AG10803 (cell line): ENCODE results near the gene AIDA.

Source experiments
- DNase-seq: peaks from one replicate; pipeline ENCODE4 v3.0.0; 2010; ENCODE audit warnings: low read depth
- H3K4me3 ChIP-seq: 2 replicates; pipeline ENCODE4 v1.5.1; 2011; ENCODE audit warnings: mild to moderate bottlenecking, low read length, control low read depth
- TF ChIP-seq, protein P1 (sequence below): conservative IDR thresholded peaks from 2 replicates; pipeline ENCODE4 v1.5.1; 2011; ENCODE audit warnings: mild to moderate bottlenecking, low read length, control low read depth, inconsistent platforms

Gene AIDA

DNA sequence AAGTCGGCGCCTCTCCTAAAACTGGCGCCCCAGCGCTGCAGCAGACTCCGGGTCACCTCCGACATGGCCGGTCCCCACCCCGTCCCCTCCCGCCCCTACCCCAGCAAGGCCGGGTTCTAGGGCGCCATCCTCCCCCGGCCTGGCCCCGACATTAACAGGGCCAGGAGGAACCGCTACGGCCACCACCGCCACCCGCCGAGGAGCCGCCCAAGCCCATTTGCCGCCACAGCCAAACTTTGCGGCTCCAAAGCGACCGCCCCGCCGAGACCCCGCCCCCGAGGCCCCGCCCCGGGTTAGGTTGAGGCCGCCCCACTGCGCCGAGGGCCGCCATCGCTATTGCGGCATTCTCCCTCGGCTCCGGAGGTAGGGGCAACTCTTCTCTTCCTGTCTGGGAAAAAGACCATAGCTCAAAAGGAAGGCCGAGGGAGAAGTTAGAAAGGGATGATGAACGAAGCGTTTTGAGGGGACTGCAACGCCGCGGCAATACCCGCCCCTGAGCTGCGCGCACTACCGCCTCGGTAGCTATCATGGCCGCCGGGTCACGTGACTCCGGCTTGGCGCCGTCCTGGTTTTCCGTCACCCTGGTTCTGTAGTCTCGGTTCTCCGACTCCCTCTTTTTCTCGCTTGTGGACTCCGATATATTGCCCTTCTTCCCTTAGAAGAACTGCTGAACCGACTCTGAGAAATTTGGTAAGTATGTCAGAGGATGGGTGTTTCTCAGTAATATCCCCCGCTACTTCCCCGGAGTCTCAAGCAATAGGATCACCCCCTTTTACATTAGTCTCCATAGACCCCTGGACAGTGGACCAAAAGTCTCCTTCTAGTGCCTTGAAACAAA, at the start of gene AIDA, which contains the start of gene BROX:
Gene AIDA, minus strand, starts transcription at position 239 of the 838 bp plus-strand sequence. Its CDS starts 174 bp downstream, at position 65.
Gene BROX, plus strand, starts transcription at position 312 of the 838 bp plus-strand sequence. CDS start 3,136 bp downstream, outside the sequence.
- peak within 1 kb of the TSS; percentile 79 for H3K4me3 ChIP-seq
- TF ChIP-seq, protein P1, sequence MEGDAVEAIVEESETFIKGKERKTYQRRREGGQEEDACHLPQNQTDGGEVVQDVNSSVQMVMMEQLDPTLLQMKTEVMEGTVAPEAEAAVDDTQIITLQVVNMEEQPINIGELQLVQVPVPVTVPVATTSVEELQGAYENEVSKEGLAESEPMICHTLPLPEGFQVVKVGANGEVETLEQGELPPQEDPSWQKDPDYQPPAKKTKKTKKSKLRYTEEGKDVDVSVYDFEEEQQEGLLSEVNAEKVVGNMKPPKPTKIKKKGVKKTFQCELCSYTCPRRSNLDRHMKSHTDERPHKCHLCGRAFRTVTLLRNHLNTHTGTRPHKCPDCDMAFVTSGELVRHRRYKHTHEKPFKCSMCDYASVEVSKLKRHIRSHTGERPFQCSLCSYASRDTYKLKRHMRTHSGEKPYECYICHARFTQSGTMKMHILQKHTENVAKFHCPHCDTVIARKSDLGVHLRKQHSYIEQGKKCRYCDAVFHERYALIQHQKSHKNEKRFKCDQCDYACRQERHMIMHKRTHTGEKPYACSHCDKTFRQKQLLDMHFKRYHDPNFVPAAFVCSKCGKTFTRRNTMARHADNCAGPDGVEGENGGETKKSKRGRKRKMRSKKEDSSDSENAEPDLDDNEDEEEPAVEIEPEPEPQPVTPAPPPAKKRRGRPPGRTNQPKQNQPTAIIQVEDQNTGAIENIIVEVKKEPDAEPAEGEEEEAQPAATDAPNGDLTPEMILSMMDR: no peak
- DNase-seq: peak; percentile 81

DNA sequence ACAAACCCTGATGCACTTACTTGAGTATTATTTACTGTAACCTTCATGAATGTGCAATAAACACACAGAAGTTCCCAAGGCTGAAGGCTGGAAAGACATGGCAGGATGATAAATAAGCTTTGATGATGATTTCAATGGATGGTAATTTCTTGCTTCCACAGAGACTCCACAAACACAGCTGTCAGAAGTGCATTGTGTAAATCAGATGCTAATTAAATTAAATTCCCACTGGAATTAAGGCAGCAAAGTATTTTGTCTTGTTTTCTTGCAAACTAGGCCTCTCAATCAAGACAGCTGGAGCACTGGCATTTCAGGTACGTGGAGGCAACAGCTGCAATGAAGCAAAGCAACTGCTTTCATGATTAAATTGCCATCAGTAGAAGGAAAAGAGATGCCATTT, 48.8 kb upstream of the AIDA start:
- TF ChIP-seq, protein P1: no peak

GRCh38 chr1:222759451-222760035, 47.3 kb upstream of the AIDA start:
- TF ChIP-seq, protein P1: no peak
- H3K4me3 ChIP-seq: no peak overlapping the region
- no peak for DNase-seq

More for the DNA sequence above, 48.8 kb upstream of the AIDA start:
- no peak overlapping the region for H3K4me3 ChIP-seq
- no peak for DNase-seq

- TF ChIP-seq, protein P1: no peak
- no peak for DNase-seq
- no peak overlapping the region for H3K4me3 ChIP-seq
Measured at GRCh38 chr1:222757646-222758268, 45.5 kb upstream of the AIDA start.

GRCh38 chr1:222754366-222755139, 42.3 kb upstream of the AIDA start:
- TF ChIP-seq, protein P1: no peak
- no peak overlapping the region for H3K4me3 ChIP-seq
- DNase-seq: peak; percentile 94

DNA sequence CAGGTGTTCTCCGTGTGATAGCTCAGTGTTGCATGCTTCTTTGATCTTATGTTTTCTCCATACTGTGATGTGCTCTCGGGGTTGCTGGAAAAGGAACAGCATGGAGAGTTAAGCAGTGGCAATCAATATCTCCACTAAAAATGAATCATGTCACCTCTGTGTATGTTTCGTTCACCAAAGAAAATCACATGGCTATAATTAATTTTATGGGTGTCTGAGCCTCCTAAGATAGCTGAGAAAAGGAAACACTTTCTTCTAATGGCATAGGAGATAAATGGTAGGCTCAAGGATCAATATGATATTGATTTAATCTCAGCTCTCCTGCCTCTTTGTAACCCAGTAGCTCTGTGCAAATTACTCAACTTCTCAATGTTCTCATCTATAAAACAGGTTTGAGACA, 39.0 kb upstream of the AIDA start:
- DNase-seq: no peak
- no peak overlapping the region for H3K4me3 ChIP-seq
- TF ChIP-seq, protein P1: no peak
